ENCODE data around the gene ELL.

DNA sequence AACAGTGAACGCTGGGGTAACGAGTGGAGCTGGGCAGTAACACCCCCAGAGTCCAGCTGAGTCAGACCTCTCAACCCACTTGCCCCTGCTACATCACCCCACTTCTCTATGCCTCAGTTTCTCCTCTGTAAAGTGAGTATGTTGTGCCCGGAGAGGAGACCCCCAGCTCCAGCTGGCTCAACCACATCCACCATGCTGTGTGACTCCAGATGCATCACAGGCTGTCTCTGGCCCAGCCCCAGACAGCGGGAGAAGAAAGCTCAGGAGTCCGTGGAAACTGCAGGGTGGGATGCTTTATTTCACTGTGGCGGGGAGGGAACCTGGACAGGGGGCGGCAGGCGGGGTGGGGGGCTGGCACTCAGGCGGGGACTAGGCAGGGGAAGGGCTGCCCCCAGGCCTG is 9.6 kb upstream of the ELL start:
- TF ChIP-seq, protein P1, sequence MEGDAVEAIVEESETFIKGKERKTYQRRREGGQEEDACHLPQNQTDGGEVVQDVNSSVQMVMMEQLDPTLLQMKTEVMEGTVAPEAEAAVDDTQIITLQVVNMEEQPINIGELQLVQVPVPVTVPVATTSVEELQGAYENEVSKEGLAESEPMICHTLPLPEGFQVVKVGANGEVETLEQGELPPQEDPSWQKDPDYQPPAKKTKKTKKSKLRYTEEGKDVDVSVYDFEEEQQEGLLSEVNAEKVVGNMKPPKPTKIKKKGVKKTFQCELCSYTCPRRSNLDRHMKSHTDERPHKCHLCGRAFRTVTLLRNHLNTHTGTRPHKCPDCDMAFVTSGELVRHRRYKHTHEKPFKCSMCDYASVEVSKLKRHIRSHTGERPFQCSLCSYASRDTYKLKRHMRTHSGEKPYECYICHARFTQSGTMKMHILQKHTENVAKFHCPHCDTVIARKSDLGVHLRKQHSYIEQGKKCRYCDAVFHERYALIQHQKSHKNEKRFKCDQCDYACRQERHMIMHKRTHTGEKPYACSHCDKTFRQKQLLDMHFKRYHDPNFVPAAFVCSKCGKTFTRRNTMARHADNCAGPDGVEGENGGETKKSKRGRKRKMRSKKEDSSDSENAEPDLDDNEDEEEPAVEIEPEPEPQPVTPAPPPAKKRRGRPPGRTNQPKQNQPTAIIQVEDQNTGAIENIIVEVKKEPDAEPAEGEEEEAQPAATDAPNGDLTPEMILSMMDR (IDR thresholded peaks at IDR 0.05) = no peak
- TF ChIP-seq EP300 (IDR thresholded peaks at IDR 0.05; ENCODE audit: low read depth) = no peak
- TF ChIP-seq POLR2A (IDR thresholded peaks at IDR 0.05) = no peak

Measured in transverse colon (tissue), 3 donors.